Small intestine (tissue), 7 donors: ENCODE measurements around the gene AK8. TPM values are rescaled to one million over a fixed set of nuclear protein-coding genes. Genes with fewer than 3 reads are reported as not detected.

Experiments
- DNase-seq, 2 donors: peaks; one replicate each; pipeline versions ENCODE4 v3.0.0 to v3.0.0-alpha.2; 2013
- FAIRE-seq: peaks from 2 replicates; lab custom pipeline; 2012; peaks lifted over from hg19 to GRCh38; lab: Jason Lieb, UNC
- H3K27ac ChIP-seq, 3 donors: one replicate each; pipeline ENCODE4 v1.5.1; 2013; ENCODE audit warnings: low read length in 2 of 3, mild to moderate bottlenecking in 2 of 3, control low read depth in 1 of 3, inconsistent platforms in 1 of 3, low read depth in 1 of 3, moderate library complexity in 1 of 3
- H3K27me3 ChIP-seq, 3 donors: one replicate each; pipeline ENCODE4 v1.6.1; 2013; ENCODE audit warnings: low read length in 3 of 3, inconsistent platforms in 1 of 3; ENCODE audit not compliant: control insufficient read depth in 3 of 3, insufficient read depth in 3 of 3
- H3K36me3 ChIP-seq, 3 donors: one replicate each; pipeline ENCODE4 v1.6.1; 2013; ENCODE audit warnings: low read length in 3 of 3, inconsistent platforms in 1 of 3, low read depth in 1 of 3, mild to moderate bottlenecking in 1 of 3, moderate library complexity in 1 of 3; ENCODE audit not compliant: control insufficient read depth in 3 of 3, insufficient read depth in 2 of 3
- H3K4me1 ChIP-seq, 3 donors: one replicate each; pipeline ENCODE4 v1.6.1; 2013; ENCODE audit warnings: low read length in 2 of 3, inconsistent platforms in 1 of 3, low read depth in 1 of 3, mild to moderate bottlenecking in 1 of 3, moderate library complexity in 1 of 3; ENCODE audit not compliant: control insufficient read depth in 3 of 3, insufficient read depth in 2 of 3
- H3K4me3 ChIP-seq, 3 donors: one replicate each; pipeline ENCODE4 v1.5.1; 2013; ENCODE audit warnings: low read length in 3 of 3, control low read depth in 1 of 3, inconsistent platforms in 1 of 3, low read depth in 1 of 3, mild to moderate bottlenecking in 1 of 3, moderate library complexity in 1 of 3
- H3K9me3 ChIP-seq, 2 donors: one replicate each; pipeline ENCODE4 v1.6.1; 2013; ENCODE audit warnings: low read depth in 1 of 2, low read length in 1 of 2; ENCODE audit not compliant: control insufficient read depth in 2 of 2, insufficient read depth in 1 of 2
- WGBS, 3 donors: extraction: QIAGEN DNeasy Blood & Tissue Kit; methylation state at CpG; one replicate each; pipeline ENCODE4 v1.1.7; 2013; 5-methylcytosine and 5-hydroxymethylcytosine counted together
- polyA plus RNA-seq, 4 donors: library from polyadenylated mRNA; stranded (reverse) in 3 of 4; unstranded in 1 of 4; fragments of 200-250 nt in 3 of 4; fragments of 120-200 nt in 1 of 4; gene quantifications; one replicate each; pipeline versions ENCODE4 v1.2.1 to v1.2.3, GENCODE V29; 2013
- donor health status: healthy with polysubstance abuse.
- donor health status: control.
- donor health status: control.
- donor health status: Bipolar disorder and iron deficiency.
- donor health status: healthy.

AK8 gene
- polyA plus RNA-seq, 4 donors, result 0.09 to 3.0 TPM; not detected in 2

DNA sequence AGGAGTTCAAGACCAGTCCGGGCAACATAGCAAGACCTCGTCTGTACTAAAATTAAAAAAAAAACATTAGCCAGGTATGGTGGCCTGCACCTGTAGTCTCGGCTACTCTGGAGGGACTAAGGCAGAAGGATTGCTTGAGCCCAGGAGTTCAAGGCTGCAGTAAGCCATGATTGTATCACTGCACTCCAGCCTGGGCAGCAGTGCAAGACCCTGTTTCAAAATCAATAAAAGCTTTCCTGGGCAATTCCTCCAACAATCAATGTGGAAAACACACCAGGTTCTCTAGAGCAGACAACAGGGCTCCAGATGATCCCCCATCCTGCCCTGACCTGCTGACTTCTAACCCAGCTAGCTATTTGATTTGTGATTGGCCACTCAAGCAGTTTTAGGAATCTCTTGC lies 1.2 kb downstream of the AK8 start:
- WGBS, 3 donors, result 77 to 90% (median 80%) methylated on average over 3 of the region's 3 CpGs
- no peaks in the 10 kb centered on the region for H3K9me3 ChIP-seq
- H3K4me1 ChIP-seq, result peaks cover 0 to 5% (median 0%) of the 10 kb centered on the region in 3 donors
- no peak for FAIRE-seq
- DNase-seq, result no peak
- H3K27ac ChIP-seq, result no peak overlapping the region
- H3K36me3 ChIP-seq, result no peaks in the 10 kb centered on the region
- H3K4me3 ChIP-seq, result no peak overlapping the region
- H3K27me3 ChIP-seq, result no peaks in the 10 kb centered on the region

DNA sequence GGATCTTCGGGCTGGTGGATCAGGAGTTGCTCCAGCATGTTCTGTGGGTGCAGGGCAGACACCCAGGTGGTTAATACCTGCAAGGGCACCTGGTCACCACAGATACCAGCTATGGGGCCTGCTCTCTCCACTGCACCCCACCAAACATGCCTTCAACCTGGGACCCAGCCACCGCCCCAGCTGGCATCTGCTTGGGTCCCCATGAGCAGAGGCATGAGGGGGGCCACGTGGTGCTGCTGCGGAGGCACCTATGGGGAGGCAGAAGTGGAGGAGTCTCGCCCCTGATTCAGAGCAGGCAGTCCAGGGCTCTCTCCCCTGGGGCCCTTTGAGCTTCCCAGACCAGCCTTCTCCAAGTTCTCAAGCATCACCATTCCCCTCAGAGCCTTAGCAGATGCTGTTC lies 2.9 kb downstream of the AK8 start:
- Histone ChIP-seq H3K27ac (no peak overlapping the region), H3K9me3 (no peaks in the 10 kb centered on the region), H3K36me3 (no peaks in the 10 kb centered on the region), H3K4me3 (no peak overlapping the region), H3K4me1 (peaks cover 0 to 5% (median 0%) of the 10 kb centered on the region in 3 donors), H3K27me3 (no peaks in the 10 kb centered on the region)
- WGBS, 3 donors, result 77 to 84% (median 81%) methylated on average over 4 to 5 of the region's 5 CpGs
- DNase-seq, result no peak
- FAIRE-seq, result no peak

DNA sequence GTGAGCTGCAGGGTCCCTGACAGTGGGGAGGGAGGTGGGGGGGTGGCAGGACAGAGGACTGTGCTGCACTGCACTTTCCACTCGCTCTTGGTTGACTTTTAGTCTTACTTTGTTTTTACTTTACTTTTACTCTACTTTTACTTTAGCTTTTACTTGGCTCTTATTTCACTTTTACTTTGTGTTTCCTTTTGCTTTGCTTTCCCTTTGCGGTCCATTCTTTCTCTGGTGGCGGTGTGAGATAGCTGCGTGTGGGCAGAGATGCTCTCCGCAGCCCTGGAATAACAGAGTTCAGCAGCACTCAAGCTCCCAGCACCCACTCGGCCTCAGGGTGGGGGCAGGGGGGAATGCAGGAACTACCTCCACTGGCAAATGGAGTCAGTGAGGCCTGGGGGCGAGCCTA lies 4.7 kb downstream of the AK8 start:
- Histone ChIP-seq H3K36me3 (no peaks in the 10 kb centered on the region), H3K4me3 (no peak overlapping the region), H3K27ac (no peak overlapping the region), H3K4me1 (peaks cover 0 to 5% (median 0%) of the 10 kb centered on the region in 3 donors), H3K9me3 (no peaks in the 10 kb centered on the region), H3K27me3 (no peaks in the 10 kb centered on the region)
- FAIRE-seq, result no peak
- WGBS, 3 donors, result 53 to 71% (median 56%) methylated on average over 7 of the region's 7 CpGs
- no peak for DNase-seq

DNA sequence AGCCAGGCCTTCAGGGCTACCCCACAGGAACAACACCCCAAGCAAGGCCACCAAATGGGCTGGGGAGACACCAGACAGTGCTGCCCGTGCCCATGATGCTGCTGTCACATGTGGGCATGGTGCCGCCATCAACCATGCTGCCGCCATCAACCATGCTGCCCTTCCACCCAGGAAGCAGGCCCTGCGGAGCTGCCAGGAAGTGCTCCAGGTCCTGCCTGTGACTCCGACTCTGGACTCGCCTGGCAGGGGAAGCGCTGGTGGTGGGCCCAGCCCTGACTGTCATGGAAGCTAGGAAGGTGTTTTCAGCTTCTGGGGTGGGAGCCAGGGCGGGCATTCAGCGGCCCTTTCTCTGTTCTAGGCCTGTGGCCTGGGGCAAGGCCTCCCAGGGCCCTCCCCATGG lies 8.8 kb downstream of the AK8 start:
- no peak overlapping the region for H3K27ac ChIP-seq
- H3K4me1 ChIP-seq, result no peaks in the 10 kb centered on the region
- FAIRE-seq (no peak), DNase-seq (no peak)
- no peaks in the 10 kb centered on the region for H3K27me3 ChIP-seq
- 93 to 97% (median 96%) methylated on average over 9 of the region's 9 CpGs for WGBS, 3 donors
- no peak overlapping the region for H3K4me3 ChIP-seq
- H3K36me3 ChIP-seq, result no peaks in the 10 kb centered on the region
- H3K9me3 ChIP-seq, result no peaks in the 10 kb centered on the region

DNA sequence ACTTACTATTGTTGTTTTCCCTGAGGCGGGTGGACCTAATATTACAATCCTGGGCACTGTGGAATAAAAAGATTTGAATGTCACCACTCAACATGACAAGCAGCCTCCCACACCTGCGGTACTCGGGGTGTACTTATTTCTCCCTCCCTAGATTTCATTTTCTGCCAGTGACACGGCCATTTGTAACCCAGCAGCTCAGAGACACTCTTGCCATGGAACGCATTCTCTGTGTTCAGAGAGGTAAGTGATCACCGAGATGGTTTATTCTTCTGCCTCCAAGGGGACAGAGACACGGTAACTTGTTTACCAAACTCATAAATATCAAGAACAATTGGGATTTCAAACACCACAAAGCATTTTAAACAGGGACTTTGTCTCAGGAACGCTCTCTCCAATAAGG lies 11.2 kb downstream of the AK8 start:
- Histone ChIP-seq H3K4me3 (no peak overlapping the region), H3K27me3 (no peaks in the 10 kb centered on the region), H3K9me3 (no peaks in the 10 kb centered on the region), H3K27ac (no peak overlapping the region), H3K36me3 (no peaks in the 10 kb centered on the region), H3K4me1 (no peaks in the 10 kb centered on the region)
- DNase-seq (no peak), FAIRE-seq (no peak)
- WGBS, 3 donors, result 77 to 80% (median 79%) methylated on average over 8 of the region's 8 CpGs

DNA sequence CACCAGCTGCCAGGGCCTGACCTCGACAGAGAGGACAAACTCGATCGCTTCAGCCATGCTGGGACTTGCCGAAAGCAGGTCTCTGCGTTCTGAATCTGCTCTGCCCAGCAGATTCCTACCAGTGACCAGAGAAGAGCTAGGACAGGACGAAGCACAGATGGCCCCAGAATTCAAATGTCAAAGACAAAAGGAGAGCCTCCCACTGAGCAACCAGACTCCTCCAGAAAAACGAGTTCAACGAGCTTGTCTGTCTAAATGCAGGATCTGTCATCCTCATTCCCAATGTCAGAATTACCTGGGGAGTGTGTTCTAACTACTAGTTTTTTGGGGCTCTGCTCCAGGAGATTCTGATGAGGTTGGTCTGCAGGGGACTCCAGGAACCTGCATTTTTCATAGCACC lies 13.4 kb downstream of the AK8 start:
- 63 to 71% (median 67%) methylated on average over 8 of the region's 8 CpGs for WGBS, 3 donors
- Histone ChIP-seq H3K27ac (no peak overlapping the region), H3K4me3 (no peak overlapping the region), H3K27me3 (no peaks in the 10 kb centered on the region), H3K4me1 (no peaks in the 10 kb centered on the region), H3K36me3 (no peaks in the 10 kb centered on the region), H3K9me3 (no peaks in the 10 kb centered on the region)
- DNase-seq, result no peak
- FAIRE-seq, result no peak

DNA sequence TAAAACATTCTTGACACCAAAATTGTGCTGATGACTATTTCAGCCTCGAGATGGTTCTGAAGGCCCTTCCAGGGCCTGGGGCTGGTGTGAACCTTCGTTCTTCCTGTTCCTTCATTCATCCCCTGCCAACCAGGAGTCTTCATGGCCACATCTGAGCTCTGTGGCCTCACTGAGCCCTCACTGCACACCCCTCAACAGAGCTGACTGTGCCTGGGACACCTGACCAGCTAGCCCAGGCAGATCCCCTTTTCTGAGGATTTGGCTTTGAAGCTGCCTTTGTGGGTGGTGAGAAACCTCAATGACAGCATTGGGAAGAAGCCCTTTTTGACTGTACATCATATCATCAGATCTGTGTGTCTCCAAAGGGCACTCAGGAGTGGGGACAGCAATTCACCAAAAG lies 13.8 kb downstream of the AK8 start:
- DNase-seq, result no peak
- no peak for FAIRE-seq
- H3K4me1 ChIP-seq, result no peaks in the 10 kb centered on the region
- 58 to 78% (median 71%) methylated on average over 2 of the region's 2 CpGs for WGBS, 3 donors
- no peaks in the 10 kb centered on the region for H3K27me3 ChIP-seq
- no peak overlapping the region for H3K4me3 ChIP-seq
- H3K9me3 ChIP-seq, result no peaks in the 10 kb centered on the region
- H3K36me3 ChIP-seq, result no peaks in the 10 kb centered on the region
- H3K27ac ChIP-seq, result no peak overlapping the region

DNA sequence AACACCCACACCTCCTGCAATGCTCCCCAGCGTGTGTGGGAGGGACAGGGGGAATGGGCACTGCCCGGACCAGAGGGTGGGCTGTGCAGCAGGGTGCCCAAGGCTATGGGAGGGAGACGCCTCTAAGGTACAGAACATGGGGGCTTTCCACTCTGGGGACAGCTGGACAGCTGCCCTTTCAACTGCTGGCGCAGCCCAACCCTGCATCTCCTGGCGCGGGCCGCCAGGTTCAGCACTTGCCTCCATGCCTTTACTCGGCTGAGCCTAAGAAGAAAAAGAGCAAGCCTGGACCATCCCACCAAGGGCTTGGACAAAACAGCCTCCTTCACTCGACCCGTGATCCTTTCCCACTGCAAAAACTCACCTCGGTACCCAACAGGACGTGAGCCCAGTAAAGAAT lies 15.0 kb downstream of the AK8 start:
- Histone ChIP-seq H3K9me3 (no peaks in the 10 kb centered on the region), H3K4me1 (no peaks in the 10 kb centered on the region), H3K27me3 (no peaks in the 10 kb centered on the region), H3K4me3 (no peak overlapping the region), H3K36me3 (no peaks in the 10 kb centered on the region), H3K27ac (no peak overlapping the region)
- no peak for DNase-seq
- FAIRE-seq, result no peak
- 78 to 87% (median 81%) methylated on average over 12 of the region's 12 CpGs for WGBS, 3 donors

DNA sequence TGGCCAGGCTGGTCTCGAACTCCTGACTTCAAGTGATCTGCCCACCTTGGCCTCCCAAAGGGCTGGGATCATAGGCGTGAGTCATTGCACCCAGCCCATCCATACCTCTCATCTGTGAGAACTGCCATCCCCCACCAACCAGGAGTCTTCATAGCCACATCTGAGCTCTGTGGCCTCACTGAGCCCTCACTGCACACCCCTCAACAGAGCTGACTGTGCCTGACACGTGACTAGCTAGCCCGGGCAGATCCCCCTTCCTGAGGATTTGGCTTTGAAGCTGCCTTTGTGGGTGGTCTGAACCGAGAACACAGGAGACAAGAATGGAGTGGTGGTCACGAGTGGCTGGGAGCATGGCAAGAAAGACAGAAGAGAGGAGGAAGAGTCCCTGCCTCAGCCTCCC lies 15.6 kb downstream of the AK8 start:
- H3K4me3 ChIP-seq, result no peak overlapping the region
- H3K27ac ChIP-seq, result no peak overlapping the region
- no peak for DNase-seq
- H3K27me3 ChIP-seq, result no peaks in the 10 kb centered on the region
- no peak for FAIRE-seq
- H3K9me3 ChIP-seq, result no peaks in the 10 kb centered on the region
- no peaks in the 10 kb centered on the region for H3K36me3 ChIP-seq
- 60 to 68% (median 67%) methylated on average over 6 of the region's 6 CpGs for WGBS, 3 donors
- H3K4me1 ChIP-seq, result no peaks in the 10 kb centered on the region
